Upper lobe of left lung (tissue), 6 donors: ENCODE results near the gene CRKL. TPM values are rescaled to one million over a fixed set of nuclear protein-coding genes. Genes with fewer than 3 reads are reported as not detected.
A peak's percentile ranks its signal among the peaks of the same experiment; 100 is the strongest.

Experiments used
- ATAC-seq, 2 donors: fragments of 200-7000 bp; cut with Tn5 transposase; one replicate each; pipeline ENCODE4 v1.9.1; 2022; ENCODE audit warnings: mild to moderate bottlenecking in 2 of 2, moderate library complexity in 2 of 2; ENCODE audit not compliant: low FRiP score in 2 of 2
- DNase-seq, 2 donors: peaks; one replicate each; pipeline ENCODE4 v3.0.0-alpha.2; 2019 to 2020
- H3K27ac ChIP-seq, 4 donors: fragments of 200-600 bp; sonication (generic); one replicate each; pipeline ENCODE4 v1.5.1; 2016 to 2019
- H3K27me3 ChIP-seq, 4 donors: fragments of 200-600 bp; sonication (generic); one replicate each; pipeline ENCODE4 v1.5.1; 2017 to 2019
- H3K36me3 ChIP-seq, 4 donors: fragments of 200-600 bp; sonication (generic); one replicate each; pipeline ENCODE4 v1.5.1; 2016 to 2019
- H3K4me1 ChIP-seq, 4 donors: fragments of 200-600 bp; sonication (generic); one replicate each; pipeline ENCODE4 v1.5.1; 2018 to 2019
- H3K4me3 ChIP-seq, 4 donors: fragments of 200-600 bp; sonication (generic); one replicate each; pipeline ENCODE4 v1.5.1; 2017 to 2019; ENCODE audit warnings: mild to moderate bottlenecking in 2 of 4, moderate library complexity in 1 of 4
- H3K9me3 ChIP-seq, 4 donors: fragments of 200-600 bp; sonication (generic); one replicate each; pipeline ENCODE4 v1.5.1; 2018 to 2019
- CTCF ChIP-seq, 6 experiments: fragments of 450-650 bp in 4 of 6; fragments of 200-600 bp in 2 of 6; sonication (generic) in 2 of 6; IDR thresholded peaks; one replicate each; pipeline ENCODE4 v1.5.1; 2016 to 2019; ENCODE audit warnings: antibody characterized with exemption in 6 of 6
- EP300 ChIP-seq, 4 donors: sonication (generic); formaldehyde crosslinking; IDR thresholded peaks; one replicate each; pipeline ENCODE4 v1.5.1; 2017; ENCODE audit warnings: antibody characterized with exemption in 4 of 4, control low read depth in 2 of 4
- POLR2A ChIP-seq, 4 donors: fragments of 450-650 bp; IDR thresholded peaks; one replicate each; pipeline ENCODE4 v1.5.1; 2016 to 2017; ENCODE audit warnings: antibody characterized with exemption in 4 of 4, mild to moderate bottlenecking in 2 of 4
- POLR2AphosphoS5 ChIP-seq, 2 donors: sonication (generic); formaldehyde crosslinking; IDR thresholded peaks; one replicate each; pipeline ENCODE4 v1.5.1; 2017; ENCODE audit warnings: antibody characterized with exemption in 2 of 2
- WGBS, 2 donors: methylation state at CpG; one replicate each; pipeline ENCODE4 v1.1.5; 2017 to 2018; 5-methylcytosine and 5-hydroxymethylcytosine counted together
- total RNA-seq, 6 donors: library from RNA; depleted of rRNA in 4 of 6; stranded (reverse); fragments of >200 nt in 4 of 6; gene quantifications; one replicate each; pipeline versions ENCODE4 v1.1.0 to v1.2.1, GENCODE V29; 2016 to 2021
- donor health status: DM: no; HTN: no; CAD: no; lungs with moderate emphysema.
- donor health status: DM: no; HTN: yes; CAD: no; lungs with severe emphysema.

CRKL gene
- total RNA-seq, 6 donors from 2014 or later: 35.6 to 65.4 (median 53.4) TPM

GRCh38 chr22:20992056-20992442, 74.8 kb downstream of the CRKL start:
- no peaks in the 10 kb centered on the region for H3K4me1 ChIP-seq

DNA sequence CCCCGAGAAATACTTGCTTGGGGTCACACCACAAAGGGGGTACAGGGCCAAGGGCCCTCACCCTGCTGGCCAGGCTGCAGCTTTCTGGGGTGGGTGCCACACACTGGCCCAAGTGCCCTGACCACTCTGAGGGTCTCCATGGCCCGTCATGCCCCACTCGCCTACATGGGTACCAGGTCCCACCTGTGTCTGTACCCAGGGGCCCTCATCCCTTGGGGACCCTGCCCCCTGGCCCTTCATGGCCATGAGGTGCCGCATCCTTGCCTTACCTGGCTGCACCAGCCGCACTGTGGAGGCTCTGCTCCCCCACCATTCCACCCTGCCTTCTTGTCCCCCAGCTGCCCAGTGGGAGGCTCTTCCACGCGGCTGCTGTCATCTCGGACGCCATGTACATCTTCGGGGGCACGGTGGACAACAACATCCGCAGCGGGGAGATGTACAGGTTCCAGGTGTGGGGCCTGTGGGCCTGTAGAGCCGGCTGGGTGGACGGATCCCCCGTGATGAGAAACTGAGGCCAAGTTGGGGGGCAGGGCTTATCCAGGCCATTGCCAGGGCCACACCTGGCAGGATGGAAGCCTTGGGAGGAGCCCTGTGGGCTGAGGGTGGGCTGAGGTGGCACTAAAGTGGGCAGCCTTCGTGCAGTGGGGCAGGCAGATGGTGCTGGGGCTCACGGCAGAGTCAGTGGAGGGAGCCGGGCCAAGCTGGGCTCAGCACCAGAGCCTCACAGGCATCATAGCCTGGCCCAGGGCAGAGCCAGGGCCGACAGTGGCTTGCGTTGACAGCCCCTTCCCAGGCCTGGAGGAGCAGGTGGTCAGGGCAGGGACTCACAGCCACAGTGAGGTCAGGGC, 75.5 kb downstream of the CRKL start:
- Histone ChIP-seq H3K4me3 (no peak overlapping the region), H3K27ac (no peak overlapping the region), H3K27me3 (no peaks in the 10 kb centered on the region), H3K4me1 (no peaks in the 10 kb centered on the region), H3K36me3 (peaks cover 4 to 87% (median 64%) of the 10 kb centered on the region in 4 donors), H3K9me3 (no peaks in the 10 kb centered on the region)
- WGBS, 2 donors: 87 to 89% methylated on average over 17 to 21 of the region's 21 CpGs
- DNase-seq: peak in 1 of 2 donors; percentile 55
- ATAC-seq: no peak
- TF ChIP-seq CTCF (IDR thresholded peaks at IDR 0.05) (no peak), POLR2A (IDR thresholded peaks at IDR 0.05) (no peak), EP300 (IDR thresholded peaks at IDR 0.05) (no peak), POLR2AphosphoS5 (IDR thresholded peaks at IDR 0.05) (no peak)

More at GRCh38 chr22:20992056-20992442, 74.8 kb downstream of the CRKL start:
- H3K4me3 ChIP-seq: no peak overlapping the region
- no peaks in the 10 kb centered on the region for H3K27me3 ChIP-seq
- ATAC-seq (no peak), DNase-seq (no peak)
- TF ChIP-seq EP300 (IDR thresholded peaks at IDR 0.05): no peak
- TF ChIP-seq POLR2A (IDR thresholded peaks at IDR 0.05): no peak
- TF ChIP-seq CTCF (IDR thresholded peaks at IDR 0.05): no peak
- no peak for TF ChIP-seq POLR2AphosphoS5 (IDR thresholded peaks at IDR 0.05)
- 94 to 95% methylated on average over 7 of the region's 7 CpGs for WGBS, 2 donors
- no peaks in the 10 kb centered on the region for H3K9me3 ChIP-seq
- H3K27ac ChIP-seq: no peak overlapping the region
- H3K36me3 ChIP-seq: peaks cover 7 to 87% (median 66%) of the 10 kb centered on the region in 4 donors

- no peak overlapping the region for H3K4me3 ChIP-seq
- no peak overlapping the region for H3K27ac ChIP-seq
- WGBS, 2 donors: 90 to 97% methylated on average over 21 to 27 of the region's 29 CpGs
- TF ChIP-seq EP300 (IDR thresholded peaks at IDR 0.05) (no peak), CTCF (IDR thresholded peaks at IDR 0.05) (no peak), POLR2A (IDR thresholded peaks at IDR 0.05) (no peak), POLR2AphosphoS5 (IDR thresholded peaks at IDR 0.05) (no peak)
- ATAC-seq (no peak), DNase-seq (peak in 1 of 2 donors; percentile 78)
- no peaks in the 10 kb centered on the region for H3K4me1 ChIP-seq
- no peaks in the 10 kb centered on the region for H3K9me3 ChIP-seq
- H3K27me3 ChIP-seq: no peaks in the 10 kb centered on the region
- H3K36me3 ChIP-seq: peaks cover 4 to 85% (median 63%) of the 10 kb centered on the region in 4 donors
These were observed 76.3 kb downstream of the CRKL start for GRCh38 chr22:20993304-20994127.

GRCh38 chr22:20994128-20994901, 77.1 kb downstream of the CRKL start:
- TF ChIP-seq EP300 (IDR thresholded peaks at IDR 0.05): no peak
- no peak for TF ChIP-seq POLR2A (IDR thresholded peaks at IDR 0.05)
- TF ChIP-seq CTCF (IDR thresholded peaks at IDR 0.05): no peak
- TF ChIP-seq POLR2AphosphoS5 (IDR thresholded peaks at IDR 0.05): no peak
- Histone ChIP-seq H3K27ac (no peak overlapping the region), H3K36me3 (peaks cover 4 to 90% (median 65%) of the 10 kb centered on the region in 4 donors), H3K9me3 (no peaks in the 10 kb centered on the region), H3K4me3 (no peak overlapping the region), H3K4me1 (peaks cover 0 to under 1% (median 0%) of the 10 kb centered on the region in 4 donors), H3K27me3 (no peaks in the 10 kb centered on the region)
- 94% methylated on average over 20 of the region's 30 CpGs; no CpG with 5 or more reads in 1 of the 2 donors for WGBS, 2 donors
- DNase-seq (peak in 1 of 2 donors; percentile 77), ATAC-seq (no peak)
